ENCODE measurements around the gene EFEMP2. TPM values are rescaled to one million over a fixed set of nuclear protein-coding genes. Genes with fewer than 3 reads are reported as not detected.
A peak's percentile ranks its signal among the peaks of the same experiment; 100 is the strongest.

The EFEMP2 gene
- total RNA-seq, 1 experiment from 2014 or later = 1.4 TPM

DNA sequence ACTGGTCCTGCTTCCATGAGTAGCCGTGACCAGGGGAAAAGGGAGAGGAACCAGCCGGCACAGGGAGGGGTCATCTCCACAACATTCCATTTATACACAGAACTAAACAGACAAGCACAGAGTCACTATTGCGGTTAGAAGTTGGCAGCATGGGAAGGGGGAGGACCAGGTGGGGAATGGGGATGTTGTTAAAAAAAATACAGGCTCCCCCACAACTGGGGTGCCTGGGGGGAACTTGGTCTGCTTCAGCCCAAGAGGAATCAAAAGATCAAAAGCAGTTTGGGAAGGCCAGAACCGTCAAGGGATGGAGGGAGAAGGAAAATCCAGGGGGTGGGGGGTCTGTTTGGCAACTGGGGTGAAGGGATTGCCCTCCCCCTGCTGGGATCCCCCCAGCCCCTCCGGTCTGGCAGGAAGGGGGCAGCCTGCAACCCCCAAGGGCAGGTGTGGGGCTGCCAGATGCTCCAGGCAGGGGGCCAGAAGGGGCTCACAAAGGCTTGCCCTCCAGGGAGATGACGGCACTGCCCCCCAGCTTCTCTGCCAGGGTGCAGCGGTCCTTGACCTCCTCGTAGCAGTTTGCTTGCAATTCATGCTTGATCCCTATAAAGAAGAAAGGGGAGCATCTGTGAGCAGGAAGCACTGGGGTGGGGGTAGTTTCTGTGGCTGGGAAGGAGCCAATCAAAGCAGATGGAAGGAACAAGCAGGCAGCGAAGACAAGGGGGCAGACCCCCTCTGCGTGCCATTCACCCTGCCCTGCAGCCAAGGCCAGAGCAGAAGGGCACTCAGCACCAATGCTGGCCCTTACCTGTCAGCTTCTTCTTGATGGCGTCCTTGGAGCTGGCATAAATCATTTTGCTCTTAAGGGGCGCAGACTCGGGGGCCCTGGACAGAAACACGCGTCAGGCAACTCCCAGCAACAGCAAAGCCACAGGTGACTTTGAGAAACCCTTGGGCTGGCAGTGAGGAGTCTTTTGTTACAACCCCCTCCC lies 17.5 kb downstream of the EFEMP2 start:
- Mint-ChIP-seq H3K27ac (ENCODE audit: unreplicated experiment) (peak overlapping the region; percentile 64), H3K27me3 (ENCODE audit: insufficient read depth, unreplicated experiment) (no peaks in the 10 kb centered on the region), H3K4me1 (ENCODE audit: low read depth, unreplicated experiment) (peaks cover 38% of the 10 kb centered on the region), H3K4me3 (ENCODE audit: unreplicated experiment) (peak overlapping the region; percentile 68), H3K36me3 (ENCODE audit: insufficient read depth, unreplicated experiment) (peaks cover 91% of the 10 kb centered on the region), H3K9me3 (ENCODE audit: unreplicated experiment) (no peaks in the 10 kb centered on the region)
- Histone ChIP-seq H3K4me3 (ENCODE audit: low read depth, low read length) (no peak overlapping the region), H3K27me3 (replicated peaks; ENCODE audit: control insufficient read depth, insufficient read depth, low read length) (no peaks in the 10 kb centered on the region), H3K9me3 (0 out of 2 replicates have a peak, but pooled peaks cover 3% of the 10 kb centered on the region), H3K4me1 (peaks cover 11% of the 10 kb centered on the region), H3K36me3 (ENCODE audit: control insufficient read depth, insufficient read depth, low read length) (peaks cover 12% of the 10 kb centered on the region; the same call in 1 of the 2 replicates)
- POLR2A ChIA-PET = interaction anchor here (0.6 kb wide), 1 partner anchor 147 kb away, joined by 5 read pairs; the partner anchor contains the start of genes BANF1 and EIF1AD
- TF ChIP-seq, protein P1, sequence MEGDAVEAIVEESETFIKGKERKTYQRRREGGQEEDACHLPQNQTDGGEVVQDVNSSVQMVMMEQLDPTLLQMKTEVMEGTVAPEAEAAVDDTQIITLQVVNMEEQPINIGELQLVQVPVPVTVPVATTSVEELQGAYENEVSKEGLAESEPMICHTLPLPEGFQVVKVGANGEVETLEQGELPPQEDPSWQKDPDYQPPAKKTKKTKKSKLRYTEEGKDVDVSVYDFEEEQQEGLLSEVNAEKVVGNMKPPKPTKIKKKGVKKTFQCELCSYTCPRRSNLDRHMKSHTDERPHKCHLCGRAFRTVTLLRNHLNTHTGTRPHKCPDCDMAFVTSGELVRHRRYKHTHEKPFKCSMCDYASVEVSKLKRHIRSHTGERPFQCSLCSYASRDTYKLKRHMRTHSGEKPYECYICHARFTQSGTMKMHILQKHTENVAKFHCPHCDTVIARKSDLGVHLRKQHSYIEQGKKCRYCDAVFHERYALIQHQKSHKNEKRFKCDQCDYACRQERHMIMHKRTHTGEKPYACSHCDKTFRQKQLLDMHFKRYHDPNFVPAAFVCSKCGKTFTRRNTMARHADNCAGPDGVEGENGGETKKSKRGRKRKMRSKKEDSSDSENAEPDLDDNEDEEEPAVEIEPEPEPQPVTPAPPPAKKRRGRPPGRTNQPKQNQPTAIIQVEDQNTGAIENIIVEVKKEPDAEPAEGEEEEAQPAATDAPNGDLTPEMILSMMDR (IDR thresholded peaks at IDR 0.05; ENCODE audit: insufficient read depth in 1 of 2, low read depth in 1 of 2, low read length in 1 of 2, severe bottlenecking in 1 of 2, unreplicated experiment in 1 of 2) = no peak
- intact Hi-C loops (cut with micrococcal nuclease; ENCODE audit: unreplicated experiment) = loop anchor here (5.0 kb wide), 1 partner anchor 203 kb away; no protein-coding TSS in a partner anchor
- TSS peak; percentile 45 for BruUV-seq (replicated peaks)
- CTCF ChIA-PET = interaction anchor here (0.6 to 1.0 kb wide), 3 partner anchors 28 to 111 kb away, joined by 3 to 9 read pairs (median 6); partner anchors contain the start of gene FIBP
- peak in 1 of 2 experiments; percentile 29 for DNase-seq

DNA sequence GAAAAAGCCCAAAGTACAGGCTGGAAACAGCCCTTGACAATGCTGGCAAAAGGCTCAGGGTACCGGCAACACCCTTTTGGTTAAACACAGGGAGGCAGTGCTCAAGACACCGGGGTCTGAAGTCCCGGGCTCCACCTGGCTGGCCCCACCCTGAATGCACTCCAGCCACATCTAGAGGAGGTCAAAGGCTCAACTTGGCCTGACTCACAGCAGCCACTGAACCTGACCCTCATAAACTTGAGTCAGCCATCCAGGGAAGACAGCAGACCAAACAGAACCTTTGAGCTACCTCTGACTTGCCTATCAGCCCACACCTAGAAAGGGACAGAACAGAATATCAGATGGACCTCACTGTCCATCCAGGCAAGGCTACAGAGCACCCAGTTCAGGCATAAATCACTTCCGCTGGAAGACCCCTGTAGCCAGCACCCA lies 18.4 kb downstream of the EFEMP2 start:
- Mint-ChIP-seq H3K27ac (ENCODE audit: unreplicated experiment) (peak overlapping the region; percentile 64), H3K4me1 (ENCODE audit: low read depth, unreplicated experiment) (peaks cover 39% of the 10 kb centered on the region), H3K4me3 (ENCODE audit: unreplicated experiment) (peak overlapping the region; percentile 68), H3K36me3 (ENCODE audit: insufficient read depth, unreplicated experiment) (peaks cover 92% of the 10 kb centered on the region), H3K9me3 (ENCODE audit: unreplicated experiment) (no peaks in the 10 kb centered on the region), H3K27me3 (ENCODE audit: insufficient read depth, unreplicated experiment) (no peaks in the 10 kb centered on the region)
- Histone ChIP-seq H3K9me3 (0 out of 2 replicates have a peak, but pooled peaks cover 3% of the 10 kb centered on the region), H3K4me3 (ENCODE audit: low read depth, low read length) (no peak overlapping the region), H3K36me3 (ENCODE audit: control insufficient read depth, insufficient read depth, low read length) (peaks cover 12% of the 10 kb centered on the region; the same call in 1 of the 2 replicates), H3K4me1 (peaks cover 21% of the 10 kb centered on the region), H3K27me3 (replicated peaks; ENCODE audit: control insufficient read depth, insufficient read depth, low read length) (no peaks in the 10 kb centered on the region)
- intact Hi-C loops (cut with micrococcal nuclease; ENCODE audit: unreplicated experiment) = no loop called here
- ChIA-PET POLR2A (interaction anchor here (0.6 kb wide), 1 partner anchor 148 kb away, joined by 5 read pairs; the partner anchor contains the start of genes BANF1 and EIF1AD), CTCF (interaction anchor here (0.6 to 1.0 kb wide), 5 partner anchors 27 to 135 kb away, joined by 3 to 9 read pairs (median 7); partner anchors contain the start of gene FIBP)
- BruUV-seq (replicated peaks) = no TSS peak
- TF ChIP-seq, protein P1 (IDR thresholded peaks at IDR 0.05; ENCODE audit: insufficient read depth in 1 of 2, low read depth in 1 of 2, low read length in 1 of 2, severe bottlenecking in 1 of 2, unreplicated experiment in 1 of 2) = no peak
- peak; percentile 61 to 73 for DNase-seq
